Ishikawa (cell line): Measurements from ENCODE around the gene GPR84.

ENCODE experiments used
- USF1 ChIP-seq: IDR thresholded peaks from 2 replicates; pipeline ENCODE4 v1.6.1; 2012
- ZBTB7A ChIP-seq: IDR thresholded peaks from 2 replicates; pipeline ENCODE4 v1.6.1; 2012; ENCODE audit warnings: low read depth

- TF ChIP-seq USF1 (no peak), ZBTB7A (no peak)
Measured at GRCh38 chr12:54352022-54352531, 12.2 kb downstream of the GPR84 start.
